Tongue (tissue), 2 donors: ENCODE measurements around the gene MRFAP1. TPM values are rescaled to one million over a fixed set of nuclear protein-coding genes. Genes with fewer than 3 reads are reported as not detected.
A peak's percentile ranks its signal among the peaks of the same experiment; 100 is the strongest.
"Not testable (repeated sequence)": the region's sequence is repeated elsewhere in the genome, so short reads cannot be mapped to it uniquely, and the experiment has no call there.

Source experiments
- DNase-seq: peaks from one replicate; pipeline ENCODE4 v3.0.0-alpha.2; 2015
- total RNA-seq: library from RNA; depleted of rRNA; stranded (reverse); fragments of >200 nt; gene quantifications from one replicate; pipeline ENCODE4 v1.2.3, GENCODE V29; 2014

The MRFAP1 gene
- total RNA-seq, 1 donor from 2014 or later: 136 TPM

DNA sequence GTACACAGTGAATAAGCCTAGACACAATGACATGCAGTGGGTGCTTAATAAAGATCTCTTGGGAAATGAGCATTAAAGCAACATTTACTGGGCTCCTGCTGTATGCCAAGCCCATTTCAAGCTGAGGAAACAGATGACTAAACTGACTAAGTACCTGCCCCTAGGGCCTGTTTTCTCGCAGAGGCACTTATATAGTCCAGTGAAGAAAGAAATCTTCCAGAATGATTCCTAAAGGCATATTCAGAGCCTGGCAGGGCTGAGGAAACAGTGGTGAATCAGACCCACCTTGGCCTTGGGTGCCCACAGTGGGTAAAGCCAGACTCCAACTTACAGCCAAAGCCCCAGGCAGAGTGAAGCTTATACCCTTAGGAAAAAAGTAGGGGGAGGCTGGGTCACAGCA, 31.2 kb downstream of the MRFAP1 start:
- no peak for DNase-seq

GRCh38 chr4:6672131-6672530, 31.6 kb downstream of the MRFAP1 start:
- DNase-seq: no peak

- not testable (repeated sequence) for DNase-seq
Measured at GRCh38 chr4:6672541-6673190, 32.2 kb downstream of the MRFAP1 start.

GRCh38 chr4:6673191-6673659, 32.7 kb downstream of the MRFAP1 start:
- peak; percentile 30 for DNase-seq

- DNase-seq: peak; percentile 98
Measured at GRCh38 chr4:6673660-6674499, 33.4 kb downstream of the MRFAP1 start.

- DNase-seq: peak; percentile 45
Measured at GRCh38 chr4:6674500-6675149, 34.1 kb downstream of the MRFAP1 start.

- no peak for DNase-seq
Measured at GRCh38 chr4:6676722-6677558, 36.5 kb downstream of the MRFAP1 start.

DNA sequence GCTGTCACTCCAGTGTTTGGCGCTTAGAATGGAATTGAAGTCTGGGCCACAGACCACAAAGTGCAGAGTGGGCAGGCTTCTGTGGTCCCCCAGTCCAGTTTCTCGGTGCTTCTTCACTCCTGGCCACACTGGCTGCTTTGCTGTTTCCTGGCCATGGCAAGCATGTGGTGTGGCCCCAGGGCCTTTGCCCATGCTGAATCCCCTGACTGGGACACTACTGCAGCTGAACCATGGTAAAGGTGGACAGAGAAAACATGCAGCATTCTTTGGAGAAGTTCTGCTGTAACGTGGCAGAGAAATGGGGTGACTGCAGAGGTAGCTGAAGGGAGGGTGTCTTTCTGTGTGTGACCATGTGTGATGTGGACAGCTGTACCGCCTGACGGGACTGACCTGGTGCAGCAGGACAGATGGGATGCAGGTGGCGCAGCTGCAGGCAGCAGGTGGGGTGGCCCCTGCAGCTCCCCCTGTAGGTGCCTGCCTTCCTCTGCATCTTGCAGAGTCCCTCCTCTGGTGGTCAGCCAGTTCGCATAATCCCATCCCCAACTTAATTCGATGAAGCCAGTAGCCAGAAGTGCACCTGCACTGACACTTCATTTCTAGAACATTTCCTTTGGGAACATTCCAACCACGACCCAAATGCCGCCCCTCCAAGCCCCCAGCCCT, 40.0 kb downstream of the MRFAP1 start:
- no peak for DNase-seq

DNA sequence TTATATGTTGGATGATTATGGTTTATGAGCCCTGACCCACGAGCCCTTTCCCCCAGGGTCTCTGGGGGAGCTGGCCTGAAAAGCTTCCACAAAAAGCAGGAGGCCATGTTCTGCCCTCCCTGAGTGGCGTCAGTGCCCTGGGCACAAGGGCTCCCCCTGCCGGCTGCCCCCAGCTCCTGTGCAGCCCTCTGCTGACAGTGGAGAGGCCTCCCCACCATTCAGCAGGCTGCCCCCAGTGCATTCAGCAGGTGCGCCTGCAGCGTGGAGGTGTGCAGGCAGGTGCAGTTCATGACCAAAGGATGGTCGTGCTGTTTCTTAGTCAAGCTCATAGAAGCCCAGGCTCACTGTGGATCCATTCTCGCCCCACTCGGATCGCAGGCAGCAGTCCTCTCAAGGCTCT, 40.7 kb downstream of the MRFAP1 start:
- no peak for DNase-seq

DNA sequence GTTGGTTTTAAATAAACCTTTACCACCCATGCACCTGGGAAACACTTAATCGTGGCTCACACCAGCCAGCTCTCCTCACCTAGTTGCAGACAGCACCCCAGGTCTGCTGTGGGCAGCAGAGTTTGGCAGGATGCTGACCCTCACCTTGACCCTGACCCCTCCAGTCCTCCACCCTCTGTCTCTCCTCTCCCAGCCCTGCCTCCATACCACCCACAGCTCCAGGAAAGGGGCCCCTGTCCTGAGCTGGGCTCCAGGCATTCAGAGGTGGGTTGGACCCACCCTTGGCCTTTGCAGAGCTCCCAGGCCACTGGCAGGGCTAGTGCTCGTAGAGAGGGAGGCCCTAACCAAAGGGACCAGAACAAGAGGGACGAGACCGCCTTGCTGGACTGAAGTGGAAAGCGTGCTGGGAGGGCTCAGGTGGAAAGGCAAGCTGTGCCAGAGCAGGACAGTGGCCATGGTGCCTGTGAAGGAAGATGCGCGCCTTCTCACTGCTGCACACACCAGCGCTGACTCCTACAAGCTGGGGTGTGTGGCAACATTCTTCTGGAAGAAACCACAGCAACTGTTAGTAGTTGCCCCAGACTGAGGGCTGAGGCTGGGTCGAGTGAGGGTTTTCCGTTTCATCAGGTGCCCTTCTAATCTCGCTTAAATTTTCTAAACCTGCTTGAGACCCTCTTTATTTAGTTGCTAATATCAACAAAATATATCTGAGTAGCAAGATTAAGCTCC, 42.5 kb downstream of the MRFAP1 start:
- no peak for DNase-seq

DNA sequence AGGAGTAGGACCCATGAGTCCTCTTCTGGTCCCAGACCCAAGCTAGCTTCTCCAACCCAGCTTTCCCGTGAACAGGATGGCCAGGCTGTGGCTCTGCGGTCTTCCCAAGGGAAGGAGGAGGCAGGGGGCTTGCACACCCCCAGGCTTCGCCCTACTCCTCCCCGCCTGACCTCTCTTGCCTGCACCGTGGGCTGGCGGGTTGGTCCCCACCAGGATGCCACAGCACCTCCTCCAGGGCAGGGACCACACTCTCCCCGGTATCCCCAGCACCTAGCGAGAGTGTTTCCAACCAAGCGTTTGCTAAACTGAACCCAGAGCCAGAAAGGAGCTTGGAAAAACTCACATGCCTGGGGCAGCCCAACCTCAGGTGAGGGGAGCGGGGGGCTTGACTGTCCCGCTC, 44.2 kb downstream of the MRFAP1 start:
- DNase-seq: no peak

- DNase-seq: no peak
Measured at GRCh38 chr4:6686104-6686787, 45.8 kb downstream of the MRFAP1 start.

- no peak for DNase-seq
Measured at GRCh38 chr4:6687947-6688878, 47.7 kb downstream of the MRFAP1 start.

DNA sequence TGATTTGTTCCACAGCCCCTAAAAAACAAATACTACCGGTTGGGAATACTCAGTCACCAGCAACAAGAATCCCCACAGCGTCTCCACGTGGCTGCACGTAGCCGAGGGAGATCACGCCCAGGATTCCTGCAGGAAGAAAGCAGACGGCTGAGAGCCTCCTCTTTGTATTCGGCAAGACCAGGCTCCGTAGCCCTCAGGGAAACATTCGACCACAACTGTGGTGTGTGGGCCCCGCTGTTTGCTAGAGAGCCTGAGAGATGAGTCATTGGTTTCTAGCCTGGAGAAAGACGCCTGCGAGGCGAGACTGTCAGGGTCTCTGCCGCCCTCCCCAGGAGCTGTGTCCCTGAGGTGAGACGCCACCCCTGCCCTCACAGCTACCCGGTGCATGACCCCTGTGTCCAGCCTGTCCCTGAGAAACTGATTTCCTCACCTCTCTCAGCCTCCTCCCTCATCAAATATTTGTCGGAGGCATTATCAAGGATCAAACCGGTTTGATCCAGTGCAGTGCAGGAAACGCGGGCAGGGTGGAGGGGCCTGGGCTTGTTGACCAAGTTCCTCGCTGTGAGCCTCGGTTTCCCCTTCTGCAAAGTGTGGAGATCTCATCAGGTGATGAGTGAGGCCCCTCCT, 48.5 kb downstream of the MRFAP1 start:
- peak; percentile 72 for DNase-seq

- no peak for DNase-seq
Measured at GRCh38 chr4:6689506-6689960, 49.0 kb downstream of the MRFAP1 start.
